ENCODE results near the gene SIGLECL1.

DNA sequence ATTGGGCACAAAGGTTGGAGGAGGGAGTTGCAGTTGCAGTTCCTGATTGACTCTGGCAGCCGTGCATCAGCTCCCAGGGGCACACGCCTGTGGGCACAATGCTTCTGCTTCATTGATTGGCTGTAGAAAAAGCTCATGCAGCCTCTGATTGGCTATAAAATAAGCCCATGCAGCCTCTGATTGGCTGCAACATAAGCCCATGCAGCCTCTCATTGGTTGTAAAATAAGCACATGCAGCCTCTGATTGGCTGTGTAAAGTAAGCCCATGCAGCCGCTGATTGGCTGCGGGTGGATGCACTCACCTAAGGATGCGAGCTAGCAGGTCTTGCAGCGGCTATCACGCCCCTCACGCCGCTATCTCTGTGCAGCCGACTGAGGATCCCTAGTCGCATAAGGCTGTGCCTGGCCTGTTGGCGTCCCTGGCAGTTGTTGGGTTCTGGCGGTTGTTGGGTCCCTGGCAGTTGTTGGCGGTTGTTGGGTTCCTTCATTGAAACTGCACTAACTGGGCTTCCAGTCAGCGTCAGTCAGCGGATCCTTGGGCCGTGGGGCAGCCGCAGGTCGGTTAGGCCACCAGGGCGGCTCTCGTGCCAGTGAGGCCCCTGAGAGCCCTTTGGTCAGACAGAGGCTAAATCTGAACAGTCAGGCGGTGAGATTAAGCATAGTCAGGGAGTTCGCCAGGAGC lies at the start of gene SIGLECL1:
- TF ChIP-seq, protein P1, sequence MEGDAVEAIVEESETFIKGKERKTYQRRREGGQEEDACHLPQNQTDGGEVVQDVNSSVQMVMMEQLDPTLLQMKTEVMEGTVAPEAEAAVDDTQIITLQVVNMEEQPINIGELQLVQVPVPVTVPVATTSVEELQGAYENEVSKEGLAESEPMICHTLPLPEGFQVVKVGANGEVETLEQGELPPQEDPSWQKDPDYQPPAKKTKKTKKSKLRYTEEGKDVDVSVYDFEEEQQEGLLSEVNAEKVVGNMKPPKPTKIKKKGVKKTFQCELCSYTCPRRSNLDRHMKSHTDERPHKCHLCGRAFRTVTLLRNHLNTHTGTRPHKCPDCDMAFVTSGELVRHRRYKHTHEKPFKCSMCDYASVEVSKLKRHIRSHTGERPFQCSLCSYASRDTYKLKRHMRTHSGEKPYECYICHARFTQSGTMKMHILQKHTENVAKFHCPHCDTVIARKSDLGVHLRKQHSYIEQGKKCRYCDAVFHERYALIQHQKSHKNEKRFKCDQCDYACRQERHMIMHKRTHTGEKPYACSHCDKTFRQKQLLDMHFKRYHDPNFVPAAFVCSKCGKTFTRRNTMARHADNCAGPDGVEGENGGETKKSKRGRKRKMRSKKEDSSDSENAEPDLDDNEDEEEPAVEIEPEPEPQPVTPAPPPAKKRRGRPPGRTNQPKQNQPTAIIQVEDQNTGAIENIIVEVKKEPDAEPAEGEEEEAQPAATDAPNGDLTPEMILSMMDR (IDR thresholded peaks at IDR 0.05; ENCODE audit: poor library complexity, severe bottlenecking) = no peak
- TF ChIP-seq EZH2 (IDR thresholded peaks at IDR 0.05; ENCODE audit: borderline replicate concordance, insufficient read depth, low read length, poor library complexity, severe bottlenecking) (no peak), TAF1 (IDR thresholded peaks at IDR 0.05; ENCODE audit: low read depth) (no peak), POLR2AphosphoS5 (IDR thresholded peaks at IDR 0.05) (no peak), EP300 (conservative IDR thresholded peaks at IDR 0.05; ENCODE audit: poor library complexity, severe bottlenecking) (no peak), SMC3 (conservative IDR thresholded peaks at IDR 0.05; ENCODE audit: poor library complexity) (no peak), RAD21 (conservative IDR thresholded peaks at IDR 0.05) (no peak), MXI1 (conservative IDR thresholded peaks at IDR 0.05; ENCODE audit: poor library complexity, severe bottlenecking) (no peak)
- TF ChIP-seq, protein P2, sequence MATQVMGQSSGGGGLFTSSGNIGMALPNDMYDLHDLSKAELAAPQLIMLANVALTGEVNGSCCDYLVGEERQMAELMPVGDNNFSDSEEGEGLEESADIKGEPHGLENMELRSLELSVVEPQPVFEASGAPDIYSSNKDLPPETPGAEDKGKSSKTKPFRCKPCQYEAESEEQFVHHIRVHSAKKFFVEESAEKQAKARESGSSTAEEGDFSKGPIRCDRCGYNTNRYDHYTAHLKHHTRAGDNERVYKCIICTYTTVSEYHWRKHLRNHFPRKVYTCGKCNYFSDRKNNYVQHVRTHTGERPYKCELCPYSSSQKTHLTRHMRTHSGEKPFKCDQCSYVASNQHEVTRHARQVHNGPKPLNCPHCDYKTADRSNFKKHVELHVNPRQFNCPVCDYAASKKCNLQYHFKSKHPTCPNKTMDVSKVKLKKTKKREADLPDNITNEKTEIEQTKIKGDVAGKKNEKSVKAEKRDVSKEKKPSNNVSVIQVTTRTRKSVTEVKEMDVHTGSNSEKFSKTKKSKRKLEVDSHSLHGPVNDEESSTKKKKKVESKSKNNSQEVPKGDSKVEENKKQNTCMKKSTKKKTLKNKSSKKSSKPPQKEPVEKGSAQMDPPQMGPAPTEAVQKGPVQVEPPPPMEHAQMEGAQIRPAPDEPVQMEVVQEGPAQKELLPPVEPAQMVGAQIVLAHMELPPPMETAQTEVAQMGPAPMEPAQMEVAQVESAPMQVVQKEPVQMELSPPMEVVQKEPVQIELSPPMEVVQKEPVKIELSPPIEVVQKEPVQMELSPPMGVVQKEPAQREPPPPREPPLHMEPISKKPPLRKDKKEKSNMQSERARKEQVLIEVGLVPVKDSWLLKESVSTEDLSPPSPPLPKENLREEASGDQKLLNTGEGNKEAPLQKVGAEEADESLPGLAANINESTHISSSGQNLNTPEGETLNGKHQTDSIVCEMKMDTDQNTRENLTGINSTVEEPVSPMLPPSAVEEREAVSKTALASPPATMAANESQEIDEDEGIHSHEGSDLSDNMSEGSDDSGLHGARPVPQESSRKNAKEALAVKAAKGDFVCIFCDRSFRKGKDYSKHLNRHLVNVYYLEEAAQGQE (IDR thresholded peaks at IDR 0.05; ENCODE audit: borderline replicate concordance) = no peak

Measured in neural cell (in vitro differentiated cells).